ENCODE data around the gene PKN1. TPM values are rescaled to one million over a fixed set of nuclear protein-coding genes. Genes with fewer than 3 reads are reported as not detected.

Gene PKN1
- total and polyA plus RNA-seq, 9 of the 15 experiments (the other 6 are each of a cell fraction or from before 2014, with no cell fraction given), result 0.30 to 228 (median 77.5) TPM

DNA sequence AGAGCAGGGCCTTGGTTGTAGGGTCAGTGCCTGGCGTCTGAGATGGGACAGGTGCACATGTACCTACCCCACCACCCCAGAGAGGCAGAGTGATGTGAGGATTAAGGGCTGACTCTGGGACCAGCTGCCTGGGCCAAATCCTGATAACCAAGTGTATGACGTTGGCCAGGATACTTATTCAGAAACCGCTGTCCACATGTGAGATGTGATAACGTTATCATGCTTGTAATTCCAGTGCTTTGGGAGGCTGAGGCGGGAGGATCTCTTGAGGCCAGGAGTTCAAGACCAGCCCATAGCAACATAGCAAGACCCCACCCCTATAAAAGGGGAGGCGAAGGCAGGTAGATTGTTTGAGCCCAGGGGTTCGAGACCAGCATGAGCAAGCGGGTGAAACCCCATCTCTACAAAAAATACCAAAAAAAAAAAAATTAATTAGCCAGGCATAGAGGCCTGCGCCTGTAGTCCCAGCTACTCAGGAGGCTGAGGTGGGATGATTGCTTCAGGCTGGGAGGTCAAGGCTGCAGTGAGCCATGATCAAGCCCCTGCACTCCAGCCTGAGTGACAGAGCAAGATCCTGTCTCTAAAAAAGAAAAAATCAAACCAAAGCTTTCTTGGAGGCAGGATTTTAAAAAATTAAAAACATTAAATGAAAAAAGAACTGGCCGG is 41.8 kb upstream of the PKN1 start (continued):
- TF ChIP-seq, protein P1, sequence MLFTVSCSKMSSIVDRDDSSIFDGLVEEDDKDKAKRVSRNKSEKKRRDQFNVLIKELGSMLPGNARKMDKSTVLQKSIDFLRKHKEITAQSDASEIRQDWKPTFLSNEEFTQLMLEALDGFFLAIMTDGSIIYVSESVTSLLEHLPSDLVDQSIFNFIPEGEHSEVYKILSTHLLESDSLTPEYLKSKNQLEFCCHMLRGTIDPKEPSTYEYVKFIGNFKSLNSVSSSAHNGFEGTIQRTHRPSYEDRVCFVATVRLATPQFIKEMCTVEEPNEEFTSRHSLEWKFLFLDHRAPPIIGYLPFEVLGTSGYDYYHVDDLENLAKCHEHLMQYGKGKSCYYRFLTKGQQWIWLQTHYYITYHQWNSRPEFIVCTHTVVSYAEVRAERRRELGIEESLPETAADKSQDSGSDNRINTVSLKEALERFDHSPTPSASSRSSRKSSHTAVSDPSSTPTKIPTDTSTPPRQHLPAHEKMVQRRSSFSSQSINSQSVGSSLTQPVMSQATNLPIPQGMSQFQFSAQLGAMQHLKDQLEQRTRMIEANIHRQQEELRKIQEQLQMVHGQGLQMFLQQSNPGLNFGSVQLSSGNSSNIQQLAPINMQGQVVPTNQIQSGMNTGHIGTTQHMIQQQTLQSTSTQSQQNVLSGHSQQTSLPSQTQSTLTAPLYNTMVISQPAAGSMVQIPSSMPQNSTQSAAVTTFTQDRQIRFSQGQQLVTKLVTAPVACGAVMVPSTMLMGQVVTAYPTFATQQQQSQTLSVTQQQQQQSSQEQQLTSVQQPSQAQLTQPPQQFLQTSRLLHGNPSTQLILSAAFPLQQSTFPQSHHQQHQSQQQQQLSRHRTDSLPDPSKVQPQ (CRISPR knock-in tag; IDR thresholded peaks at IDR 0.05; ENCODE audit: borderline replicate concordance), result no peak
- TF ChIP-seq FOSL1 (tag; conservative IDR thresholded peaks at IDR 0.05) (peak; percentile 72), ZC3H11A (IDR thresholded peaks at IDR 0.05; ENCODE audit: low read depth, low read length) (no peak), CEBPG (CRISPR knock-in tag; IDR thresholded peaks at IDR 0.05) (no peak), CEBPG (tag; conservative IDR thresholded peaks at IDR 0.05 in 1 of 2, IDR thresholded peaks at IDR 0.05 in 1 of 2) (no peak), MED1 (CRISPR knock-in tag; IDR thresholded peaks at IDR 0.05; ENCODE audit: borderline replicate concordance) (no peak), EP400 (IDR thresholded peaks at IDR 0.05) (peak; percentile 33; the same call in 1 of the 2 replicates), L3MBTL2 (IDR thresholded peaks at IDR 0.05) (no peak), CHD1 (IDR thresholded peaks at IDR 0.05; ENCODE audit: low read length) (no peak), XRCC3 (IDR thresholded peaks at IDR 0.05) (no peak), CBX3 (IDR thresholded peaks at IDR 0.05; ENCODE audit: borderline replicate concordance in 1 of 2, low read length in 2 of 2) (no peak; a peak in 1 of 3 replicates), ZKSCAN8 (CRISPR knock-in tag; IDR thresholded peaks at IDR 0.05) (peak; percentile 70), TEAD1 (CRISPR knock-in tag; IDR thresholded peaks at IDR 0.05) (peak; percentile 67 to 82; a peak in 3 of 4 replicates), CBX1 (IDR thresholded peaks at IDR 0.05; ENCODE audit: low read depth) (peak; percentile 55; the same call in 1 of the 2 replicates), ZNF707 (CRISPR knock-in tag; conservative IDR thresholded peaks at IDR 0.05) (no peak), TAF9B (IDR thresholded peaks at IDR 0.05; ENCODE audit: partially characterized antibody) (no peak)
- TF ChIP-seq, protein P2, sequence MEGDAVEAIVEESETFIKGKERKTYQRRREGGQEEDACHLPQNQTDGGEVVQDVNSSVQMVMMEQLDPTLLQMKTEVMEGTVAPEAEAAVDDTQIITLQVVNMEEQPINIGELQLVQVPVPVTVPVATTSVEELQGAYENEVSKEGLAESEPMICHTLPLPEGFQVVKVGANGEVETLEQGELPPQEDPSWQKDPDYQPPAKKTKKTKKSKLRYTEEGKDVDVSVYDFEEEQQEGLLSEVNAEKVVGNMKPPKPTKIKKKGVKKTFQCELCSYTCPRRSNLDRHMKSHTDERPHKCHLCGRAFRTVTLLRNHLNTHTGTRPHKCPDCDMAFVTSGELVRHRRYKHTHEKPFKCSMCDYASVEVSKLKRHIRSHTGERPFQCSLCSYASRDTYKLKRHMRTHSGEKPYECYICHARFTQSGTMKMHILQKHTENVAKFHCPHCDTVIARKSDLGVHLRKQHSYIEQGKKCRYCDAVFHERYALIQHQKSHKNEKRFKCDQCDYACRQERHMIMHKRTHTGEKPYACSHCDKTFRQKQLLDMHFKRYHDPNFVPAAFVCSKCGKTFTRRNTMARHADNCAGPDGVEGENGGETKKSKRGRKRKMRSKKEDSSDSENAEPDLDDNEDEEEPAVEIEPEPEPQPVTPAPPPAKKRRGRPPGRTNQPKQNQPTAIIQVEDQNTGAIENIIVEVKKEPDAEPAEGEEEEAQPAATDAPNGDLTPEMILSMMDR (IDR thresholded peaks at IDR 0.05 in 2 of 3, conservative IDR thresholded peaks at IDR 0.05 in 1 of 3; ENCODE audit: insufficient read depth in 2 of 3, low read depth in 1 of 3, low read length in 3 of 3), result no peak
- TF ChIP-seq, protein P3, sequence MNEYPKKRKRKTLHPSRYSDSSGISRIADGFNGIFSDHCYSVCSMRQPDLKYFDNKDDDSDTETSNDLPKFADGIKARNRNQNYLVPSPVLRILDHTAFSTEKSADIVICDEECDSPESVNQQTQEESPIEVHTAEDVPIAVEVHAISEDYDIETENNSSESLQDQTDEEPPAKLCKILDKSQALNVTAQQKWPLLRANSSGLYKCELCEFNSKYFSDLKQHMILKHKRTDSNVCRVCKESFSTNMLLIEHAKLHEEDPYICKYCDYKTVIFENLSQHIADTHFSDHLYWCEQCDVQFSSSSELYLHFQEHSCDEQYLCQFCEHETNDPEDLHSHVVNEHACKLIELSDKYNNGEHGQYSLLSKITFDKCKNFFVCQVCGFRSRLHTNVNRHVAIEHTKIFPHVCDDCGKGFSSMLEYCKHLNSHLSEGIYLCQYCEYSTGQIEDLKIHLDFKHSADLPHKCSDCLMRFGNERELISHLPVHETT (CRISPR knock-in tag; conservative IDR thresholded peaks at IDR 0.05 in 1 of 2, IDR thresholded peaks at IDR 0.05 in 1 of 2), result 0 out of 4 replicates have a peak, but pooled peaks of 1 of the 2 experiments have one; percentile 38
- TF ChIP-seq, protein P4, sequence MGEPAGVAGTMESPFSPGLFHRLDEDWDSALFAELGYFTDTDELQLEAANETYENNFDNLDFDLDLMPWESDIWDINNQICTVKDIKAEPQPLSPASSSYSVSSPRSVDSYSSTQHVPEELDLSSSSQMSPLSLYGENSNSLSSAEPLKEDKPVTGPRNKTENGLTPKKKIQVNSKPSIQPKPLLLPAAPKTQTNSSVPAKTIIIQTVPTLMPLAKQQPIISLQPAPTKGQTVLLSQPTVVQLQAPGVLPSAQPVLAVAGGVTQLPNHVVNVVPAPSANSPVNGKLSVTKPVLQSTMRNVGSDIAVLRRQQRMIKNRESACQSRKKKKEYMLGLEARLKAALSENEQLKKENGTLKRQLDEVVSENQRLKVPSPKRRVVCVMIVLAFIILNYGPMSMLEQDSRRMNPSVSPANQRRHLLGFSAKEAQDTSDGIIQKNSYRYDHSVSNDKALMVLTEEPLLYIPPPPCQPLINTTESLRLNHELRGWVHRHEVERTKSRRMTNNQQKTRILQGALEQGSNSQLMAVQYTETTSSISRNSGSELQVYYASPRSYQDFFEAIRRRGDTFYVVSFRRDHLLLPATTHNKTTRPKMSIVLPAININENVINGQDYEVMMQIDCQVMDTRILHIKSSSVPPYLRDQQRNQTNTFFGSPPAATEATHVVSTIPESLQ (CRISPR knock-in tag; IDR thresholded peaks at IDR 0.05), result no peak
